ENCODE results near the gene SCUBE1.

The SCUBE1 gene
- total RNA-seq: 0 to 1.1 (median 0.24) reads per million in 9 experiments

GRCh38 chr22:43343262-43343669 lies at the start of gene SCUBE1:
Gene SCUBE1, minus strand, starts transcription at chr22:43343372. Its CDS starts 111 bp downstream, at chr22:43343261.
- Mint-ChIP-seq H3K4me1 (ENCODE audit: low read depth in 2 of 2) (peaks cover 11 to 20% of the 10 kb centered on the region in 2 donors), H3K4me3 (peak within 1 kb of the TSS; percentile 53 to 55), H3K36me3 (ENCODE audit: insufficient read depth) (peaks cover 3% of the 10 kb centered on the region), H3K9me3 (no peaks in the 10 kb centered on the region), H3K27me3 (peaks cover 48 to 75% of the 10 kb centered on the region in 2 donors), H3K27ac (peak within 1 kb of the TSS in 1 of 2 donors; percentile 8)
- ATAC-seq (replicated peaks) (peak; percentile 69), DNase-seq (peak in 2 of 3 experiments; percentile 15 to 41)

GRCh38 chr22:43392385-43392989 lies 49.3 kb upstream of the SCUBE1 start:
- H3K4me3 Mint-ChIP-seq: no peak overlapping the region
- no peak for DNase-seq

DNA sequence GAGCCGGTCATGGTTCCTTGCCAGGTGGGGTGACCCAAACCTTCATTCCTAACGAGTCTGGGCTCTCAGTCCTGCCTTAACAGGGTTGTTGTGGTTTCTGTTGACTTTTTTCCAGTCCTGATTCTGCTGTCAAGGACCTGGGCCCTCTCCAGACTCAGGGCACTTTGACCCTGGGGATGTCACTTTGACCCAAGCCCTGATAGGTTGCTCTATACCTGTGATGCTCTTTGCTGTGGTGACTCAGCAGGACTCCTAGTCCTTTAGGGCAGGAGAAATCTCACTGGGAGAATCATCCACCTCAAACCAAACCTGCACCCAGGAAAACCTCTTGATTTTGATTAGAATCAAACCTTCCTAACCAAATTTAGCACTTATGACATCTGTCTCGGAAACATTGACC lies 48.1 kb upstream of the SCUBE1 start:
- Mint-ChIP-seq H3K4me3 (no peak overlapping the region), H3K27ac (no peak overlapping the region), H3K9me3 (no peaks in the 10 kb centered on the region), H3K36me3 (ENCODE audit: insufficient read depth) (no peaks in the 10 kb centered on the region), H3K27me3 (peaks cover 10 to 47% of the 10 kb centered on the region in 2 donors), H3K4me1 (ENCODE audit: low read depth in 2 of 2) (peaks cover 1 to 7% of the 10 kb centered on the region in 2 donors)
- no peak for DNase-seq
- no peak for ATAC-seq (replicated peaks)

More at GRCh38 chr22:43392385-43392989, 49.3 kb upstream of the SCUBE1 start:
- Mint-ChIP-seq H3K9me3 (no peaks in the 10 kb centered on the region), H3K27me3 (peaks cover 11 to 47% of the 10 kb centered on the region in 2 donors), H3K36me3 (ENCODE audit: insufficient read depth) (no peaks in the 10 kb centered on the region), H3K4me1 (ENCODE audit: low read depth in 2 of 2) (peaks cover 1 to 7% of the 10 kb centered on the region in 2 donors), H3K27ac (no peak overlapping the region)
- no peak for ATAC-seq (replicated peaks)

DNA sequence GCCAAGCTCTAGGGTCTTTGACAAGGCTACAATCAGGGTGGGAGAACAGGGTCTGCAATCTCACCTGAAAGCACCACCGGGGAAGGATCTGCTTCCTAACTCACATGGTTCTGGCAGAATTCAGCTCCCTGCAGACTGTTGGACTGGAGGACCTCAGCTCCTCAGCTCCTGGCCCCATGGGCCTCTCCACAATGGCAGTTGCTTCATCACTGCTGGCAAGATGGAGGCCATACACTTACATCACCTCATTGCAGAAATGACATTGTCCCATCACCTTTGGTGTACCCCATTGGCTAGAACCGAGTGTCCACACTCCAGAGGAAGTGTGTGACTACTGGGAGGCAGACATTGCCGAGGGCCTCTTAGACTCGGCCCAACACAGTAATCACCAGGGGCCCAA lies 47.7 kb upstream of the SCUBE1 start:
- DNase-seq: no peak
- no peak for ATAC-seq (replicated peaks)
- H3K36me3 Mint-ChIP-seq (ENCODE audit: insufficient read depth): no peaks in the 10 kb centered on the region
- H3K9me3 Mint-ChIP-seq: no peaks in the 10 kb centered on the region
- H3K27ac Mint-ChIP-seq: no peak overlapping the region
- peaks cover 11 to 49% of the 10 kb centered on the region in 2 donors for H3K27me3 Mint-ChIP-seq
- peaks cover 1 to 7% of the 10 kb centered on the region in 2 donors for H3K4me1 Mint-ChIP-seq (ENCODE audit: low read depth in 2 of 2)
- H3K4me3 Mint-ChIP-seq: no peak overlapping the region

GRCh38 chr22:43390166-43390565 lies 47.0 kb upstream of the SCUBE1 start:
- ATAC-seq (replicated peaks): no peak
- no peak overlapping the region for H3K4me3 Mint-ChIP-seq
- H3K4me1 Mint-ChIP-seq (ENCODE audit: low read depth in 2 of 2): peaks cover 1 to 11% of the 10 kb centered on the region in 2 donors

DNA sequence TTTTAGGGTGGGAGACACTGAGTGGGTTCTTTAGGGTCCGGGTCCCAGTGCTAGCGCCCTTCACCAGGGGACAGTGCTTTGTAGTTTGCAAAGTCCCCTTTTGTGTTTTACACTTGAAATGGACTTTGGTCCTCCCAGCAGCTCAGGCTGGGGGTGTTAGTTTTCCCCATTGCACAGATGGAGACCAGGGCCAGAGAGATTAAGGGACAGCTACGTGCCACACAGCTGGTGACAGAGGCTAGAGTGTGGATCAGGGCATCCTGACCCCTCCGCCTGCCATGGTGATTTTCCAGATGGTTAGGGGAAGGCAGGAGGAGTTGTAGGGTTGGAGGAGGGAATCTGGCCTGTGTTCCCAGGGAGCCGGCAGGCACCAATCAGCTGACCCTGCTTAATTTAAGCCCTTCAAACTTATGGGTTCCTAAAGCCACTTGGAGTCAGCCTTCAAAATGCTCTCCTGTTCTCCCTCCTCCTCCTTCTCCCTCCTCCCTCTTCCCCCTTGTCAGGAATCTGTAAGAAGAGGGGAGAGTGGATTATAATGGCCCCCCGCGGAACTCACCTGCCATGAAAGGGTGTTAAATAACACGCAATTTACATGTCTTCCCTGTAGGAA lies 46.2 kb upstream of the SCUBE1 start:
- no peaks in the 10 kb centered on the region for H3K9me3 Mint-ChIP-seq

More at GRCh38 chr22:43390166-43390565, 47.0 kb upstream of the SCUBE1 start:
- DNase-seq: no peak
- Mint-ChIP-seq H3K27me3 (peaks cover 11 to 49% of the 10 kb centered on the region in 2 donors), H3K36me3 (ENCODE audit: insufficient read depth) (no peaks in the 10 kb centered on the region), H3K9me3 (no peaks in the 10 kb centered on the region), H3K27ac (no peak overlapping the region)

DNA sequence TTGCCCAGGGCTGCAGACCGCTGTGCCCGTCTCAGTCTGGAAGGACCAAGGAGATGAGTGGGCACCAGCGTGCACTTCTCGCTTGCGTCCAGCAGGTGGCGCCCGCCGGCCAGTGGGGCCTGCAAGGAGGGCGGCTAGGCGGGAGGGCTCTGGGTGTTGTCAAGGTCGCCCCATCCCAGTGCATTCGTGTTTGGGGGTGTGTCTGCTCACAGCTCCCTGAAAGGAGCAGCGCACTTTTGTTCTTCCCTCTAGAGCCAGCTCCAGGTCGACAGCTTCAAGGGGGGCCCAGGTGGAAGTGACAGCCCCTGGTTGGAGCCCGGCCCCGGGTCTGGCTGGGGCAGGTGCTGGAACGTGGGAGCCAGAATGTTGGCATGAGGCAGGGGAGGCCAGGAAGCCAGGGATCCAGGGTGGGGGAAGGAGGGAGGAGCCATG lies 45.3 kb upstream of the SCUBE1 start:
- DNase-seq (peak; percentile 70 to 78 (median 76)), ATAC-seq (replicated peaks) (peak; percentile 65)
- Mint-ChIP-seq H3K4me1 (ENCODE audit: low read depth in 2 of 2) (peaks cover 1 to 11% of the 10 kb centered on the region in 2 donors), H3K27ac (no peak overlapping the region), H3K27me3 (peaks cover 11 to 45% of the 10 kb centered on the region in 2 donors), H3K36me3 (ENCODE audit: insufficient read depth) (no peaks in the 10 kb centered on the region), H3K4me3 (no peak overlapping the region), H3K9me3 (no peaks in the 10 kb centered on the region)

More for the DNA sequence above, 46.2 kb upstream of the SCUBE1 start:
- Mint-ChIP-seq H3K27ac (no peak overlapping the region), H3K36me3 (ENCODE audit: insufficient read depth) (no peaks in the 10 kb centered on the region), H3K4me3 (no peak overlapping the region), H3K4me1 (ENCODE audit: low read depth in 2 of 2) (peaks cover 1 to 11% of the 10 kb centered on the region in 2 donors), H3K27me3 (peaks cover 11 to 54% of the 10 kb centered on the region in 2 donors)
- DNase-seq (no peak), ATAC-seq (replicated peaks) (no peak)

GRCh38 chr22:43387815-43388214 lies 44.6 kb upstream of the SCUBE1 start:
- peaks cover 1 to 11% of the 10 kb centered on the region in 2 donors for H3K4me1 Mint-ChIP-seq (ENCODE audit: low read depth in 2 of 2)

DNA sequence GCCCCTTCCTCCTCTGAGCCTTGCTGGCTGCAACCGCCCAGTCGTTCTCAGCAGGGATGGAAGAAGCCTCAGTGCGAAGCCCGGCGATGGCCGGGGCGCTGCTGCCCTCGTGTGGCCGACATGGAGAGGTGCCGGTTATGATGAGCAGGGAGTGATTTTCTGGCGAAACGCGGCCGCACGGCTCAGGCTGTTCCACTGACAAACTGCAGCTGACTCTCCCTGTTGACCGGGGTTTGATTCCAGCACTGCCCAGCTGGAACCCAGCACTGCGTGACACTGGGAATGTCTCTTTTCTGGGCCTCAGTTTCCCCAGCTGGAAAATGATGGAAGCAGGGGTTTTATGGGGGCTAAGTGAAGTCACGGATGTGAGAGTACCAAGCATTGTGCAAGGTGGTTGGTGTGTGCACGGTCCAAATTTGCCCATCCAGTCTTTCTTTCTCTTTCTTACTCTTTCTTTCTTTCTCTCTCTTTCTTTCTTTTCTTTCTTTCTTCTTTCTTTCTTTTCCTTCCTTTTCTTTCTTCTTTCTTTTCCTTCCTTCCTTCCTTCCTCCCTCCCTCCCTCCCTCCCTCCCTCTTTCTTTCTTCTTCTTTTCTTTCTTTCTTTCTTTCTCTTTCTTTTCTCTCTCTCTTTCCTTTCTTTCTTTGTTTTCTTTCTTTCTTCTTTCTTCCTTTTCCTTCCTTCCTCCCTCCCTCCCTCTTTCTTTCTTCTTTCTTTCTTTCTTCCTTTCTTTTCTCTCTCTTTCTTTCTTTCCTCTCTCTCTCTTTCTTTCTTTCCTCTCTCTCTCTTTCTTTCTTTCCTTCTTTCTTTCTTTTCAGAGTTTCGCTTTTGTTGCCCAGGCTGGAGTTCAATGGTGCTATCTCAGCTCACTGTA lies 42.8 kb upstream of the SCUBE1 start:
- DNase-seq (peak; percentile 56 to 71 (median 62)), ATAC-seq (replicated peaks) (peak; percentile 77)
- no peak overlapping the region for H3K27ac Mint-ChIP-seq
- H3K27me3 Mint-ChIP-seq: peaks cover 26 to 59% of the 10 kb centered on the region in 2 donors
- H3K36me3 Mint-ChIP-seq (ENCODE audit: insufficient read depth): peaks cover under 1% of the 10 kb centered on the region
- H3K4me1 Mint-ChIP-seq (ENCODE audit: low read depth in 2 of 2): peaks cover 11% of the 10 kb centered on the region in 2 donors
- H3K9me3 Mint-ChIP-seq: no peaks in the 10 kb centered on the region
- H3K4me3 Mint-ChIP-seq: no peak overlapping the region

More at GRCh38 chr22:43387815-43388214, 44.6 kb upstream of the SCUBE1 start:
- Mint-ChIP-seq H3K4me3 (no peak overlapping the region), H3K36me3 (ENCODE audit: insufficient read depth) (no peaks in the 10 kb centered on the region), H3K27me3 (peaks cover 11 to 42% of the 10 kb centered on the region in 2 donors), H3K9me3 (no peaks in the 10 kb centered on the region), H3K27ac (no peak overlapping the region)
- ATAC-seq (replicated peaks) (no peak), DNase-seq (no peak)

GRCh38 chr22:43384863-43385262 lies 41.7 kb upstream of the SCUBE1 start:
- Mint-ChIP-seq H3K27me3 (peaks cover 38 to 71% of the 10 kb centered on the region in 2 donors), H3K27ac (no peak overlapping the region), H3K9me3 (no peaks in the 10 kb centered on the region), H3K4me1 (ENCODE audit: low read depth in 2 of 2) (peaks cover 11% of the 10 kb centered on the region in 2 donors), H3K4me3 (no peak overlapping the region), H3K36me3 (ENCODE audit: insufficient read depth) (peaks cover 2% of the 10 kb centered on the region)
- DNase-seq (no peak), ATAC-seq (replicated peaks) (no peak)

- Mint-ChIP-seq H3K4me1 (ENCODE audit: low read depth in 2 of 2) (peaks cover 27 to 29% of the 10 kb centered on the region in 2 donors), H3K27ac (peak overlapping the region; percentile 51 to 88), H3K27me3 (peaks cover 64 to 79% of the 10 kb centered on the region in 2 donors), H3K9me3 (no peaks in the 10 kb centered on the region), H3K4me3 (no peak overlapping the region), H3K36me3 (ENCODE audit: insufficient read depth) (peaks cover 6% of the 10 kb centered on the region)
- peak; percentile 50 for ATAC-seq (replicated peaks)
- DNase-seq: peak in 1 of 3 experiments; percentile 21
These were observed 38.5 kb upstream of the SCUBE1 start for GRCh38 chr22:43381693-43382092.

DNA sequence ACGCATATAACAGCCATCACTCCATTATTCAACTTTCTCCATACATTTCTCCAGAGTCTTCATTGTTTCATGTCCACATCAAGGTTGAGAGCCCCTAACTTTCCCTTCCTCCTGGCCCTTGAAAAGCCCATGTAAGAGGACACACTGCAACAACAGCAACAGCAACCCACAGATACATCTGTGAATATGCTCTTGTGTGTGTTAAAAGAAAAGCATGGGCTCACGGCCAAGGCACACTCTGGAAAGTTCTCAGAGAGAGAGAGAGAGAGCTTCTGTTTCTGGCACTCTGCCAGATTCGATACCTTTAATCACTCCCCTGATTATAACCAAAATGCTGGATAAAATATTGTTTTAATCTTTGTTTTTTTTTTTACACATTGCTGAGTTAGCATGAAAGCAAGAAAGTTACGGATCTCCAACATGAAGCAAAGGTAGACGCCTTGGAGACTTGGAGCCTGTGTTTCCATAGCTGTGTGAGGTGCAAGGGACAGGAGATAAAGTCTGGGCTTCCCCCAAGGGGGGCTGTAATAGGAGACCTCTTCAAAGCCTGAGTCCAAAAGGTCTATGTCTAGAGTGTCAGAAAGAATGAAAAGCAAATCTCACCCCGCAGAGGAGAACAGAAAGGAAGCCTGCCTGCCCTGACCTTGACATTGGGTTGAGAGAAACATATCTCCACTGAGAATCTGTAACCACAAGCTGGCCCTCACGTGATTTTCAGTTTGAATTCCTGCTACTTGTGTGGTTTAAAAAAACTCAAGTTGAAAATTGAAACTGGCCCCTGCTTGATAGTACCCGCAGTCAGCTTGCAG lies 34.9 kb upstream of the SCUBE1 start:
- Mint-ChIP-seq H3K4me3 (peak overlapping the region; percentile 18 to 71), H3K27me3 (peaks cover 73 to 84% of the 10 kb centered on the region in 2 donors), H3K36me3 (ENCODE audit: insufficient read depth) (peaks cover 9% of the 10 kb centered on the region), H3K4me1 (ENCODE audit: low read depth in 2 of 2) (peaks cover 26 to 31% of the 10 kb centered on the region in 2 donors), H3K27ac (peak overlapping the region in 1 of 2 donors; percentile 1), H3K9me3 (peaks cover 3 to 7% of the 10 kb centered on the region in 2 donors)
- DNase-seq (peak in 2 of 3 experiments; percentile 8 to 14), ATAC-seq (replicated peaks) (no peak)

Measured in effector memory CD8-positive, alpha-beta T cell (primary cell).